Glomerular endothelial cell (primary cell): Measurements from ENCODE around the gene CFAP107. TPM values are rescaled to one million over a fixed set of nuclear protein-coding genes. Genes with fewer than 3 reads are reported as not detected.
"Not testable (repeated sequence)": the region's sequence is repeated elsewhere in the genome, so short reads cannot be mapped to it uniquely, and the experiment has no call there.

Experiments used
- DNase-seq: peaks from one replicate; pipeline ENCODE4 v3.0.0-alpha.2; 2011; ENCODE audit warnings: low read depth, low spot score; ENCODE audit errors: extremely low read depth
- total RNA-seq: library from RNA; depleted of rRNA; stranded (reverse); fragments of >200 nt; gene quantifications from 2 replicates; pipeline ENCODE4 v1.2.3, GENCODE V29; 2015

The CFAP107 gene
- total RNA-seq, 1 donor from 2014 or later: not detected

DNA sequence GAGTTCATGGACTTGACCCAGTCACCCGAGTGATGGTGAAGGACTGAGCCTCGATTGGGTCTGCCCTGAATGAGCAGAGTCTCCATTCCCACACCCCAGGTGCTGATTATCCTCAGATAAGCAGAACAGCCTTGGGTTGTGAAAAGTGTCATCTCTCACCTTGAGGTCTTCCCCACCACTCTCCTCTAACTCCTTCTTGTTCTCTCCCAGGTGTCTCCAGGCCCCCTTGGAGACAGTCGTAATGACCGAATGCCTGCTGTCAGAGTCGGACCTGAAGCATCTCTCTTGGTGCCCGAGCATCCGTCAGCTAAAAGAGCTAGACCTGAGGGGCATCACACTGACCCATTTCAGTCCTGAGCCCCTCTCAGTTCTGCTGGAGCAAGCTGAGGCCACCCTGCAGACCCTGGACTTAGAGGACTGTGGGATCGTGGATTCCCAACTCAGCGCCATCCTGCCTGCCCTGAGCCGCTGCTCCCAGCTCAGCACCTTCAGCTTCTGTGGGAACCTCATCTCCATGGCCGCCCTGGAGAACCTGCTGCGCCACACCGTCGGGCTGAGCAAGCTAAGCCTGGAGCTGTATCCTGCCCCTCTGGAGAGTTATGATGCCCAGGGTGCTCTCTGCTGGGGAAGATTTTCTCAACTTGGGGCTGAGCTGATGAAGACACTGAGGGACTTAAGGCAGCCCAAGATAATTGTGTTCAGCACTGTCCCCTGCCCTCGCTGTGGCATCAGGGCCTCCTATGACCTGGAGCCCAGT lies 31.0 kb downstream of the CFAP107 start:
- DNase-seq: no peak

DNA sequence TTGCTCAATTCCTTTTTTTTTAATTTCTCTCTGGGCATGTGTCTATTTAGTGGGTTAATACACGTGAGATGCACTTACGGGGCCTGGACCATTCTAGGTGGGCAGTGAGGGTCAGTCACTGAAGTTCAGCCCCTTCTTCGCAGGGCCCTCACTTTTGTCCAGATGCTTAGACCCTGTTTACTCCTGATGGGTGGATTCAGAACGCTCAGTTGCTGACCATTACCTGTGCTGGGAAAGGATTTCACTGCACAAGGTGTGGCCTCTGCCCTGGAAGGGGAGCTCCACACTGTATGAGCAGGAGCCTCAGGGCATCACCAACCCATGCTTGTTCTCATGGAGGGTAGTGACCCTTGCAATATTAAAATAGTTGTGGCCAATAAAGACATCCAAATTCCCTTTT lies 32.1 kb downstream of the CFAP107 start:
- DNase-seq: no peak

DNA sequence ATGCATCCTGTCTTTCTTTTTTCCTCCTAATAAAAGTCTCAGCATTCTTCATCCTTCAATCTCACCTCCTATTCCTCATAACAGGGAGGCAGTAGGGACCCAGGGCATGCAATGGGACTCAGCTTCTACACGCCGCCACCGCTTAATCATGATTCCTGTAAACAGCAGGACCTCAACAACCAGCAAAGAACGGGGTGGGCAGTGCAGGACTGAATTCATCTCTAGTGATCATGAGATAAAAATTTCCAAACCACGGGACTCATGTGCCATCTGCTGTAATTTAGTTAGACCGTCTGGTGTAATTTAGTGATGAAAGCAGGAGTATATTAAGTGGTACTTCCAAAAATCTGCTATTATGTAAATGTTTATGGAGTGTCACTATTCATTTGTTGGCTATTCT lies 32.9 kb downstream of the CFAP107 start:
- no peak for DNase-seq

DNA sequence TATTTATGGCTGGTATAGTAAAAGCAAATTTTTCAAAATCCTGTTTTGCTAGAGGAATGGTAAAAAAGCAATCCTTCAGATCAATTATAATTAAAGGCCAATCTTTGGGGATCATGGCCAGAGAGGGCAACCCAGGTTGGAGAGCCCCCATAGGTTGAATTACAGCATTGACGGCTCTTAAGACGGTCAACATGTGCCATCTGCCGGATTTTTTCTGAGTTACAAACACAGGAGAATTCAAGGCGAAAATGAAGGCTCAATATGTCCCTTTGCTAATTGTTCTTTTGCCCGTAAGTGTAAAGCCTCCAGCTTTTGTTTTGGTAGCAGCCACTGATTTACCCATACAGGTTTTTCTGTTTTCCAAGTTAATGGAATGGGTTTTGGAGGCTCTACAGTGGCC lies 35.5 kb downstream of the CFAP107 start:
- not testable (repeated sequence) for DNase-seq

DNA sequence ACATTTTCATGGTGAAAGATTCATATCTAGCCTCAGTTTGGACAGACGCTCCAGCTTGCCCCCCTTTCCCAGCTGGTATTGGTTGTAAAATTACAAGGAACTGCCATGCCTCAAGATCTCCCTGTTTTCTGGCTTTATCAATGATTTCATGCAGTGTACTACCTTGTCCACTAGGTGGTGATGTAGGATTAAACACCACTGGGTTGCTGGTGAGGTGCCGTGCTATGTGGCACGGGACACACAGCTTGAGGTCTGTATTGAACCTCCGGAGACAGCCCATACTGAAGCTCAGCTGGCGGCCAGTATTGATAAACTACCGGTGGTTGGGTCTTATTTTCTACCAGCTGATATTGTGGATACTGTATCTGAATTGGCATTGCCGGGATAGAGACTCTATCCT lies 37.8 kb downstream of the CFAP107 start:
- DNase-seq: not testable (repeated sequence)

DNA sequence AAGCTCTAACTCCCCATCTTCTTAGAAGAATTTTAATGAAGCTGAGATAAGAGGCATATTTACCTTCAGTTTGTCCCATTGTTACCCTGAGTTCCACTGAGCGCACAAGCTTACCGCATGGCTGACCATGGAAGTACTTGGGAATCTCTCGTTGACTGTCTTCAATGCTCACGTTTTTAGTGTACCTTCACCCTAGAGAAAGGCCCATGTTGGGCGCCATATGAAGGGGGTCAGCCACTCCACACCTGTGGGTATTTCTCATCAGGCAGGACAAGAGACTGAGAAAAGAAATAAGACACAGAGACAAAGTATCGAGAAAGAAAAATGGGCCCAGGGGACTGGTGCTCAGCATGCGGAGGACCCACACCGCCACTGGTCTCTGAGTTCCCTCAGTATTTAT lies 38.7 kb downstream of the CFAP107 start:
- not testable (repeated sequence) for DNase-seq

DNA sequence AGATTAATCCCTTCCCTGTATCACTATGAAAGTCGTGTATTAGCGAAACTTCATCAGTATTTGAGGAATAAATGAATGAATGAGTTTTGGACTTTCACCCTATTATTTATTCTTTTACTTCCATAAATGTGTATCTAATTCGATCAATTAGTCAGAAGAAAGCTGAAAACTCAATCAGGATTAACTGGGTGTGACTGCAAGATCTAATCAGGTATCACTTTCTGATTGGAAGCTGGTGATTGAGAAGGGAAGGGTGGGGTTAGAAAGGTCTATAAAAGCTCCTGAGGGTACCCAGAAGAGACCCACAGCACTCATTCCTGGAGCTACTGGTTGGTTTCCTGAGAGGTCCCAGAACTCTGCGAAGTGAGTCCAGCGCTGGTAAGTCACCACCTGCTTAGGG lies 45.1 kb downstream of the CFAP107 start, which contains the start of gene PRAMEF1:
TSS of gene PRAMEF1 (plus strand) at position 301 of the 400 bp plus-strand sequence. CDS start 1,831 bp downstream, outside the sequence.
- DNase-seq: not testable (repeated sequence)

DNA sequence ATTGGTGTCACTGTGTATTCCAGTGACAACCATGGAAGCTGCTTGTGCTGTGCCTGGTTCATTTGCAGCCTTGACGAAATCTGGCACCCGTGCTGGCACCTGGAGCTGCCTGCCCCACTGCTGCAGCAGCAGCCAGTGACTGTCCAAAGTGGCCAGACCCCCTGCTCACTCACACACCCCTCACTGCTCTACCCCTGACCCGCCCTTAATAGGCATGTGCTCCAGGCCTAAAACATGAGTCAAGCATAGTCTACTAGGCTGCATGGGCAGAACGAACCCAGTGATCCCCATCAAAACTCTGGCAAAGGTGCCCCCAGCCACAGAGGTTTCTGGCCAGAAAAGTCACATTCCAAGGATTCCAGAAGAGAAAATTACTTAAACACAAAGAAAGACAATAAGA lies 52.9 kb downstream of the CFAP107 start:
- DNase-seq: no peak

DNA sequence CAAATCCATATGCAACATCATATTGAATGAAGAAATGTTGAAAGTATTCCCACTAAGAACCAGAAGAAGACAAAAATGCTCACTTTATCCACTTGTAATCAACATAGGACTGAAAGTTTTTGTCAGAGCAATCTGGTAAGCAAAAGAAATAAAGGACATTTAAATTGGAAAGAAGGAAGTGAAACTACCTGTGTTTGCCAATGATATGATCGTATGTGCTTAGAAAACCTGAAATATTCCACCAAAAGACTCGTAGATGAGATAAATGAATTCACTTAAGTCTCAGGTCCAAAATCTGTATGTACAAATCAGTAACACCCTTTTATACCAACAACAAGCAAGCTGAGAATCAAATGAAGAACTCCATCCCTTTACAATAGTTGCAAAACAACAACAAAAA lies 53.7 kb downstream of the CFAP107 start:
- DNase-seq: no peak

DNA sequence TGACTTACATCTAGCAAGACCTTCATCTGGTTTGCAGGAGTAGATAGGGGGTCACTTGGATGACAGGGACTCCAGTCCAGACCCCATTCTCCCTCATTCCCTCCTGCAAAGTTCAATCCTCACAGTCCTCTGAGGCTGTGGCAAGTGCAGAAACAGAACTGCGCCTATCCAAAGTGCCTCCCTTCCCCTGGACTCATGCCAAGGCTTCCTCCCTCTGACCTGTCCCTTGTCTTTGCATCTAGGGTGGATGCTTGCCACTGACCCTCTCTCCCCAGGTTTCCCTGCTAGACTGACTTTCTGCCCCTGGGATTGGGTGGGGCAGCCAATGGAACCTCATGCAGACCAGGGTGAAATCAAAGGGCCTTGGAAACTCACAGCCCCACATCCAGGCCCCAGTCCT lies 63.9 kb downstream of the CFAP107 start:
- DNase-seq: no peak

DNA sequence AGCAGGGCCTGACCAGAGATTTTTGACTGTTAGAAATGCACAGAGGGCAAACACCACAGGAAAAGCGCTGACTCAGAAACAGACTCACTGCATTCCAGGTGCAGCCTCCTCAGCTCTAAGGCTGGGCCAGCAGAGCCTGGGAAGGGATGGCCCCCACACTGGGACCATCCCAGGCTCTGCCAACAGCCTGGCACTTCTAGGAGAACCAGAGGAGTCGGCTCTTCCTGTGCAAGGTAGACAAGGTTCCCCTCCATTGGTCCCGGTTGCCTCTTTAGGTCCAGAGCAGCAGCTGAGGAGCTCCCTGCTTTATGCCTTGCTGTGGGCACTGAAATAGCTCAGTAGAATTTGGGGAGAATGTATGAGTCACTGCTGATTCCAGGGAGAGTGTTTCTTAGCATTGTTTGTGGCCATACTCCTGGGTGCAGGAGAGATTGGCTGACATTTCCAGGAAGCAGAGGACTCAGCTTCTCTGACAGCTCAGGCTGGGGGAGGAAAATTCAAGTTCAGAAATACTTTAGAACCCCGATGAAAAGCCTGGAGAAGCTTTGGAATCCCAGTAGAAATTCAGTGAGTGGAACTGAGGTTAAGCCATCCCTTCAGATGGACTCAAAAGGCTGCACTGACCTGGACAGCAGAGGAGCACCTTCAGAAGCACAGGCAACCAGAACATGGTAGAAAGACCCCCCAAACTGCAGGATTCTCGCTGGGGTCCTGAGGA lies 64.8 kb downstream of the CFAP107 start:
- no peak for DNase-seq

DNA sequence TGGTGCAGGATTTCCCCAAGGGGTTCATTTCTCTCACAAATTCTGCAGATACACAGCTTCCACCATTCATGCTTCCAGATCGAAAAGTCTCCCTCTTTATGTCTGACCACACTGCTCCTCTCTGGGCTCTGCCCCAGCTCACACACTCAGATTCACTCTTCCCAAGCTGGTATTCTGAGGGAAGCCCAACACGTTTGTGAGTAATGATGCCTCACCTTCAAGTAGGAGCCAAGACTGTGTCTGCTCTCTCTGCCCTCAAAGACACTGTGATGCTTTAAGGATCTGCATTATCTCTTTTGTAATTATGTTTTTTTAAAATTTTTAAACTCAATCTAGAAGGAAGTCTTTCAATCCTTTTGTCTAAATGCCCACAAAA lies 65.4 kb downstream of the CFAP107 start:
- no peak for DNase-seq

Other genes starting within 250 kb of the CFAP107 start
- gene DHRS3, start 128.0 kb upstream of the CFAP107 start, total RNA-seq: 58.5 and 71.4 TPM in 2 replicates
- gene AADACL4, start 102.1 kb upstream of the CFAP107 start, total RNA-seq: not detected in 2 replicates
- gene AADACL3, start 30.1 kb upstream of the CFAP107 start, total RNA-seq: not detected in 2 replicates
- gene PRAMEF12, start 27.5 kb downstream of the CFAP107 start, total RNA-seq: not detected in 2 replicates
- gene PRAMEF1, start 45.2 kb downstream of the CFAP107 start, total RNA-seq: not detected in 2 replicates
- not detected in 2 replicates for gene PRAMEF11, start 85.2 kb downstream of the CFAP107 start, total RNA-seq
- not detected in 2 replicates for gene HNRNPCL1, start 102.5 kb downstream of the CFAP107 start, total RNA-seq
- gene PRAMEF2, start 110.9 kb downstream of the CFAP107 start, total RNA-seq: not detected in 2 replicates
- gene PRAMEF4, start 140.0 kb downstream of the CFAP107 start, total RNA-seq: not detected in 2 replicates
- not detected in 2 replicates for gene PRAMEF10, start 152.1 kb downstream of the CFAP107 start, total RNA-seq
- not detected in 2 replicates for gene PRAMEF7, start 170.4 kb downstream of the CFAP107 start, total RNA-seq
- not detected in 2 replicates for gene PRAMEF6, start 201.4 kb downstream of the CFAP107 start, total RNA-seq